GM12878 (cell line): ENCODE results near the gene CDCA3. TPM values are rescaled to one million over a fixed set of nuclear protein-coding genes. Genes with fewer than 3 reads are reported as not detected.

Experiments
- ATF2 ChIP-seq: IDR thresholded peaks from 2 replicates; pipeline ENCODE4 v1.6.1; 2012; ENCODE audit warnings: low read length, inconsistent platforms
- CHD2 ChIP-seq: IDR thresholded peaks from 2 replicates; pipeline ENCODE4 v1.6.1; 2011; ENCODE audit warnings: low read depth, low read length, improper control_type of control experiment, borderline replicate concordance
- EP300 ChIP-seq, 2 experiments: fragments of 150-350 bp in 1 of 2; IDR thresholded peaks; 2 replicates each; pipeline ENCODE4 v1.6.1; 2011 to 2012; ENCODE audit warnings: low read depth in 2 of 2, low read length in 2 of 2, borderline replicate concordance in 1 of 2, improper control_type of control experiment in 1 of 2, inconsistent platforms in 1 of 2; ENCODE audit not compliant: control insufficient read depth in 1 of 2
- HDGF ChIP-seq: fragments of 450-650 bp; IDR thresholded peaks from 2 replicates; pipeline ENCODE4 v1.6.1; 2016; ENCODE audit warnings: antibody characterized with exemption
- POLR2AphosphoS2 ChIP-seq: IDR thresholded peaks from 2 replicates; pipeline ENCODE4 v1.6.1; 2011; ENCODE audit warnings: low read depth, mild to moderate bottlenecking, low read length, improper control_type of control experiment, moderate library complexity
- PRDM15 ChIP-seq: fragments of 450-650 bp; formaldehyde crosslinking; IDR thresholded peaks from 2 replicates; pipeline ENCODE4 v1.4.0; 2020; ENCODE audit warnings: mild to moderate bottlenecking, moderate library complexity
- SMAD1 ChIP-seq: fragments of 450-650 bp; IDR thresholded peaks from 2 replicates; pipeline ENCODE4 v1.6.1; 2018; ENCODE audit warnings: mild to moderate bottlenecking, low read depth; ENCODE audit not compliant: partially characterized antibody
- SMARCA5 ChIP-seq: fragments of 450-650 bp; IDR thresholded peaks from 2 replicates; pipeline ENCODE4 v1.6.1; 2017; ENCODE audit warnings: mild to moderate bottlenecking
- polyA plus RNA-seq, 11 experiments: library from polyadenylated mRNA; depleted of rRNA in 4 of 11; unstranded in 6 of 11; stranded (reverse) in 5 of 11; fragments of >200 nt; fragmentation: Nextera tagmentation in 4 of 11; fragmentation: Illumina TruSeq in 1 of 11; extraction: Ambion mirVana in 4 of 11; extraction: Trizol in 1 of 11; gene quantifications; 1 replicate in 1 of 11; 2 replicates in 10 of 11; pipeline versions ENCODE4 v1.2.1 to v1.2.3, GENCODE V29; 2011 to 2016; ENCODE audit warnings: inconsistent platforms in 2 of 11, missing spikeins in 2 of 11, low read depth in 1 of 11
- total RNA-seq, 4 experiments: library from RNA; depleted of rRNA in 3 of 4; stranded (reverse); fragments of >200 nt in 3 of 4; fragmentation: Illumina TruSeq in 1 of 4; extraction: Trizol in 1 of 4; gene quantifications; 2 replicates each; pipeline versions ENCODE4 v1.2.1 to v1.2.3, GENCODE V29; 2013 to 2021

CDCA3 gene
- total and polyA plus RNA-seq, 10 of the 15 experiments (the other 5 are each of a cell fraction or from before 2014, with no cell fraction given): 34.5 to 148 (median 97.4) TPM

- TF ChIP-seq ATF2 (no peak), SMAD1 (no peak), POLR2AphosphoS2 (no peak), CHD2 (0 out of 2 replicates have a peak, but pooled peaks have one; percentile 3), EP300 (IDR thresholded peaks at IDR 0.05; ENCODE audit: borderline replicate concordance in 1 of 2, control insufficient read depth in 1 of 2, low read depth in 2 of 2, low read length in 2 of 2) (no peak), HDGF (peak; percentile 34; the same call in 1 of the 2 replicates), PRDM15 (CRISPR knock-in tag) (no peak), SMARCA5 (0 out of 2 replicates have a peak, but pooled peaks have one; percentile 34)
These were observed 15.9 kb upstream of the CDCA3 start (continued) for GRCh38 chr12:6866920-6867412.
